Measurements from ENCODE around the gene LYAR.
"Not testable (repeated sequence)": the region's sequence is repeated elsewhere in the genome, so short reads cannot be mapped to it uniquely, and the experiment has no call there.

The LYAR gene

GRCh38 chr4:4259484-4260100, 30.4 kb downstream of the LYAR start:
- no peak for FAIRE-seq

DNA sequence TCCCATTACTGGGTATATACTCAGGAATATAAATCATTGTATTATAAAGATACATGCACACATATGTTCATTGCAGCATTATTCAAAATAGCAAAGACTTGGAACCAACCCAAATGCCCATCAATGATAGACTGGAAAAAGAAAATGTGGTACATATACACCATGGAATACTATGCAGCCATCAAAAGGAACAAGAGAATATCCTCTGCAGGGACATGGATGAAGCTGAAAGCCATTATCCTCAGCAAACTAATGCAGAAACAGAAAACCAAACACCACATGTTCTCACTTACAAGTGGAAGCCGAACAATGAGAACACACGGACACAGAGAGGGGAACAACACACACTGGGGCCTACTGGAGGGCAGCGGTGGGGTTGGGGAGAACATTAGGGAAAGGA, 32.2 kb downstream of the LYAR start:
- FAIRE-seq, result not testable (repeated sequence)

GRCh38 chr4:4256799-4257198, 33.2 kb downstream of the LYAR start:
- FAIRE-seq, result no peak

DNA sequence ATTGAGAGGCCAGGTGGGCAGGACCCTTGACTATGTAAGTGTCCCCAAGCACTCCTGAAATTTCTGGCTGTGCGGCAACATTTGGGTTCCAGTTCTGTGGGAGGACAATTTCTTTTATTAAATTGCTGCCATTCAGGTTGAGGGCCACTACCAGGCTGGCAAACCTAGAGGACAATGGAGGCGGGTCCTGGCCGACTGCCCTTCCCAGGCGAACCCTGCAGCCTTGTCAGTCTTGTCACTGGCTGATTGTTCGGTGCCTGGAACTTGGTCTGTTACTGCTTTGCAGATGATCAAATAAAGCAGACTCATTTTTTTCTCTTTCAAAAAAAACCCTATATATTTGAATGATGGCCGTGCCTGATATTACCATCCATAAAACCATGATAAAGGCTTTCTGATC, 35.3 kb downstream of the LYAR start:
- FAIRE-seq, result no peak

GRCh38 chr4:4254199-4254598, 35.8 kb downstream of the LYAR start:
- no peak for FAIRE-seq

DNA sequence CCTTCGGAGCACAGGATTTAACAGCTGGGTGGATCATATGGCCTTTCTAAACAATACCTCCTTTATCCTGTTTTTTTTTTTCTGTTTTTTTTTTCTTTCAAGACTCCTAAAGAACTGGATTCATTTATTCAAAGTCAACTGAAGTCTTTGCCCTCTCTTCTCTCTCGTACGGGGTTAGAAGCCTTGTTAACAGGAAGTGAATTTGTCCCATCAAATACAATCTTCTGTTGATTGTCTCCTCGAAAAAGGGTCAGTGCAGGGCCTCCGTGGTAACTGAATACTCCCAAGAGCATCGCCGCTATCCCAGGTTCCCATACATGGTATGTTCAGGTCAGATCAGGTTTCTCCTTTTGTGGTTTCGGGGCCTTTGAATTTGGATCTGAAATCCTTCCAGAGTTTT, 40.1 kb downstream of the LYAR start:
- FAIRE-seq, result no peak

DNA sequence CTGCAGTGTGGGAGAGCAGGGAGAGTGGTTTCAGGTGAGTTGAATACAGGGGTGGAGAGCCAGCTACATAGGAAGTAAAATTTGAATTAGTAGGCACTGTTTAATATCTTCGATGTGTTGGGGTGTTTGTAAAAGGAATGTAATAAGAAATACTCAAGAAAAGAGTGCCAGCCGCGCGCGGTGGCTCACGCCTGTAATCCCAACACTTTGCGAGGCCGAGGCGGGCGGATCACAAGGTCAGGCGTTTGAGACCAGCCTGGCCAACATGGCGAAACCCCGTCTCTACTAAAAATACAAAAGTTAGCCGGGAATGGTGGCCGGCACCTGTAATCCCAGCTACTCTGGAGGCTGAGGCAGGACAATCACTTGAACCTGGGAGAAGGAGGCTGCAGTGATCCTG, 40.6 kb downstream of the LYAR start:
- not testable (repeated sequence) for FAIRE-seq

DNA sequence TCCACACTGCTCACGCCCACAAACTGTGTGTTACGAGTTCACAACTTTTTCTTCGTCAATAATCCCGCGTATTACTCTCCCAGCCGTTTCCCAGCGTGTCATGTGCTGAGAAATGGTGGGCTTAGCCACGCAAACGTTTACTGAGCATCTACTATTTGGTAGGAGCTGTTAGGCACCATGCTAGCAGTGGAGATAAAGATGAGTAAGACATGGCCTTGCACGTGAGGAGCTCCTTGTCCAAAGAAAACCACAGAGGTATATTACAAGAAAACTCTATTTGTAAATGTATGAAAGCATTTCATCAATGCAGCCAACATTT, 41.1 kb downstream of the LYAR start:
- FAIRE-seq, result no peak

GRCh38 chr4:4248029-4248884, 41.7 kb downstream of the LYAR start, which contains the start of gene TMEM128:
Gene TMEM128, minus strand, starts transcription at chr4:4248223. Its CDS starts 21 bp downstream, at chr4:4248202.
- peak; percentile 81 for FAIRE-seq

- FAIRE-seq, result no peak
Observed at GRCh38 chr4:4247696-4248028, 42.3 kb downstream of the LYAR start.

- no peak for FAIRE-seq
Observed at GRCh38 chr4:4245172-4245571, 44.8 kb downstream of the LYAR start.

DNA sequence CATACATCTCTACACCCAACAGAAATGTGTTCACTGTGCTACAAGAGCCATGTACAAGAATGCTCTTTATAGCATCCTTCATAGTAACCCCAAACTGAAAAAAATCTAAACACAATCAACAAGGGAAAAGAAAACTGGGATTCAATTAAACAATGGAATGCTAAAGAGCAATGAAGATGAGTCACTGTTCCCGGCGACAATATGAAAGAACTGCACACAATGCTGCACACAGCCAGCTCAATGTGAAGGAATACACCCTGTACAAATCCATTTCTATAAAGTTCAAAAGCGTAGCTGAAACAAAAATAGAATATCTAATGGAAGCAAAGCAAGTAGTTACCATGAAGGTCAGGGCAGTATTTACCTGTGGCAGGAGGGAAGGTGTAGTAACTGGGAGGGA, 50.4 kb downstream of the LYAR start:
- not testable (repeated sequence) for FAIRE-seq

GRCh38 chr4:4233610-4234009, 56.3 kb downstream of the LYAR start:
- no peak for FAIRE-seq

DNA sequence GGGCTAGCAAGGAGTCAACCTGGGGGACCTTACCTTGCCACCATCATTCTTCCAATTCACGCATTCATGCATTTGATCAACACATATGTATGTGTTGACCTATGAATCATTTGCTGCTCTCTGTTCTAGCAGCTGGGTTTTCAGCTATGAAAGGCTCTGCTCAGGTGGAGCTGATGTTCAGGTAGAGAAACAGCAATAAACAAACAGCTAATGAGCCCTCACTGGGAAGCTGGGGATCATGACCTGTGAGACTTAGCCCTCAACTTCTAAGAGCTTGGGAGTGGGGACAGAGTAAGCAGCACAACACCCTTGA, 61.6 kb downstream of the LYAR start:
- FAIRE-seq, result no peak

DNA sequence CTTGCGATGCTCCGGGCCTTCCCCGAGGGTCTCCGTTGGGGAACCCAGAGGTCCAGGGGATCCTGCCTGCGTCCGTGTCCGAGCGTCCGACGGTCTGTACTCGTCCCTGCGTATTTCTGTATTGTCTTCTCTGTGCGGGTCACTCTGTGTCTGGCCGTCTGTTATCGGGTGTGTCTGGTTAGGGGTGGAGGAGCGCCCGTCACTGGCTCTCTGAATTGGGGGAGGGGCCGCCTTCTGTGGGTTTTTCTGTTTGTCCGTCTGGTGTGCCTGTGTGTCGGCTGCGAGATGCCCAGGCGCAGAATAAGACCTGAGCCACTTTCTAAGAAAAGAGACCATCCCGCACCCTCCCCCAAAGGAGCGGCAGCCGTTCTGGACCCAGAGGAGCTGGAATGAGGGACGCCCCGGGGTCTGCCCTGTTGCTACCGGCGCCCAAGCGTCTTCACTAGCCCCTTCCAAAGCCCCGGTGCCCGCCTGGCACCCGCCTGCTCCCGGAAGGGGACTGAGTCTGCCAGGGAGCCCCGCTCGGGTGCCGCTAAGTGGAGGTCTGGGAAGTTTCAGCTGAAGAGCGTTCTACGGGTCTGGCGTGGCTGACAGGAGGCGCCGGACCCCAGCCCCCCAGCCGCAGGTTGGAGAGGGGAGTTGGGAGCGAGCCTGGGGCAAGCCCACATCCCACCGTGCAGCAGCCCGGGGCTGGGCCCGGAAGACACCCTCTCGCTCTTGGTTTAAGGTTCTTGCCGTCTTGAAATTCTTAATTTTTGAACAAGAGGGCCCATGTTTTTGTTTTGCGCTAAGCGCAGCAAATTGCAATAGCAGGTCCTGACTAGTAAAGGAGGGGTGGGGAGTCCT, 62.2 kb downstream of the LYAR start:
- FAIRE-seq, result no peak

DNA sequence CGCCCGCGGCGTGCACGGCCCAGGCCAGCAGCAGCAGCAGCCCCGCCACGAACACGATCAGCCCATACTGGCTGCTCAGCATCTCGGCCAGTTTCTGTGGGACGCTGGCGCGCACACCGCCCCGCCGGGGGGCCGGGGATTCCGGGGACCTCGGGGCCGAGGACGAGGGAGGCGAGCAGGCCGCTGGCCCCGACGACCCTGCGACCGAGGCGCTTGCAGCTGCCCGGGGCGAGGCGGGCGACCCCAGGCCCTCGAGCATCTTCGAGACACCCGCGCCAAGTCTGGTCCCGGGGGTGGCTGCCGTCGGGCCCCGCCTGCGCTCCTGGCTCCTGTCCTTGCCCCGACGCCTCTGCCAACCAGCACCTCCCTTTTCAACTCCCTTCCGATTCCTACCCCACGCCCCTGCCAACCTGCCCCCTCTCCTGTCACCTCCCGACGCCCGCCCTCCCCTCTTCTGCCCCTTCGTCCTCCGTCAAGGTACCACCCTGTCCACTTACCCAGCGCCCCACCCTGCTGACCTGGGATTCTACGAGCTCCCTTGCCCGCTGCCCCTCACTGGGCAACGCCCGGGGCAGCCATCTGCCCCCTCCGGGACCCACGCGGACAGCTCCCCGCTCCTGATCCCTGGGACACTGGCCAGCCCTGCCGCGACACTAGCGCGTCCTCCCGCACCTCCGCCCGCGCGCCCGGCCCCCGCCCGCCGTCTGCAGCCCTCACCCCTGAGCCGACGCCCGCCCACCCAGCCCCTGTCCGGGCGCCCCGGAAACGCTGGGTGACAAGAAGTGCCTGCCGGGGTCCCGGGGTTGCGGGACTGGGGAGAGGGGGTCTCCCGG, 63.1 kb downstream of the LYAR start, which contains the start of gene OTOP1:
Gene OTOP1 (minus strand): TSS at position 324 of the 833 bp plus-strand sequence. CDS start 65 bp downstream, at position 259.
- no peak for FAIRE-seq

DNA sequence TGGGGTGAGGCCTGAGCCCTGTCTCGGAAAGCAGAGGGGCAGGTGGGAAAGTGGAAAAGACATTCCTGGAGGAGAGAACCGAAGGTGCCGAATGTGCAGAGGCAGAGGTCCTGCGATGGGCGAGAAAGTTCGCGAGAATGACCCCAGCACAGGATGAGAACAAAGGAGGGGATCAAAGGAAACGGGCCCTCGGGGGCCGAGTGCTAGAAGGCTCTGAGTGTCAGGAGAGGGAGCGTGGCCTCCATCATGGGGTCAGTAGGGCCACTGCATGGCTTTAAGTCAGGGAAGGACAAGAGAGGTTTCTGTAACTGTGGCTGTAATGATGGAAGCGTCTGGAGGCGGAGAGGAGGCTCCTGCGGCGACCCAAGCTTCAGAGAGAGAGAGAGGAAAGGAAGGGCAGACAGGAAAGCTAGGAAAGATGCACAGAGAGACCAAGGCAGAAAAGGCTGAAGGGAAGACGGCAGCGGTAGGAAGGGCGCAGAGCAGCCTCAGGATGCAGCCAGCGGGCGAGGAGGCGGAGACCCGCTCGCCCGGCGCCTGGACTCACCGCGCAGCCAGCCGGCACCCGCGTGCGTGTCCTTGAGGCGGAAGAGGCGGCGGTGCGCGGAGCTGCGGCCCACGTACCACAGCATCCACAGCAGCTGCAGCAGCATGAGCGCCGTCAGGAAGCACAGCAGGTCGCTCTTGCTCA, 63.9 kb downstream of the LYAR start:
- no peak for FAIRE-seq

All from G401.6 (cell line).